GM18520 (cell line): Measurements from ENCODE around the gene GLIPR1.
A peak's percentile ranks its signal among the peaks of the same experiment; 100 is the strongest.
"Not testable (repeated sequence)": the region's sequence is repeated elsewhere in the genome, so short reads cannot be mapped to it uniquely, and the experiment has no call there.

Experiments used
- ATAC-seq: cut with Tn5 transposase; IDR thresholded peaks from one replicate; pipeline ENCODE4 v1.9.1; 2021; ENCODE audit not compliant: unreplicated experiment

GLIPR1 gene

DNA sequence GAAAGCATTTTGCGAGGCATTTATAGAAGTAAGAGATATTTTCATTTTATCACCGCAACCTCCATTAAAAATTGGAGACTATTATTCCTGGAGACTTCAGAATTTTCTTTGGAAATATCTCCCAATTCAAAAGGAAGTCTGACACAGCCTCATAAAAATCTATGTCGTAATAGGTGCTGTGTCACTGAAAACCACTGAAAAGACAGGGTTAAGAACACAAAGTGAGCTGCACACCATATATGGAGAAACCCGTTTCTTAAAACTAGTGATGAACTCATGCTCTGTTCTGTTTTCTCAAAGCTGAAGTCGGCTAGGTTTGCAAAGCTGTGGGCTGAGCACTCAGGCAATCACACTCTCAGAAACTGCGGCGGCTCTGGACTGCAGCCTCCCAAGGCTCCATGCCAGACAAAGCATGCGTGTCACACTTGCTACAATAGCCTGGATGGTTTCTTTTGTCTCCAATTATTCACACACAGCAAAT is at the start of gene GLIPR1:
GLIPR1 (plus strand) TSS at position 287 of the 481 bp plus-strand sequence; CDS start at position 413, 126 bp downstream.
- peak; percentile 84 for ATAC-seq

DNA sequence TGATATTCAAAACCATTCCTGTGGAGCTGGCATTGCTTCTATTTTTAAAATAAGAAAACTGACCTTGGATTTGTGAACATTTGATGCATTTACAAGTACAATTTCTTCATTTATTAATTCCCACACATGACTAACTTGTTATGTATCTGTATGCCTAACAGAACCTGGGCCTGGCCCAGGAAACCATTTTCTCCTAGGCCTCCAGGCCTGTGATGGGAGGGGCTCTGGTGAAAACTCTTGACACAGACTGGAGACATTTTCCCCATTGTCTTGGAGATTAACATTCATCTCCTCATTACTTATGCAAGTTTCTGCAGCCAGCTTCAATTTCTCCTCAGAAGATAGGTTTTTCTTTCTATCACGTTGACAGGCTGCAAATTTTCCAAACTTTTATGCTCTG is 47.6 kb upstream of the GLIPR1 start:
- no peak for ATAC-seq

DNA sequence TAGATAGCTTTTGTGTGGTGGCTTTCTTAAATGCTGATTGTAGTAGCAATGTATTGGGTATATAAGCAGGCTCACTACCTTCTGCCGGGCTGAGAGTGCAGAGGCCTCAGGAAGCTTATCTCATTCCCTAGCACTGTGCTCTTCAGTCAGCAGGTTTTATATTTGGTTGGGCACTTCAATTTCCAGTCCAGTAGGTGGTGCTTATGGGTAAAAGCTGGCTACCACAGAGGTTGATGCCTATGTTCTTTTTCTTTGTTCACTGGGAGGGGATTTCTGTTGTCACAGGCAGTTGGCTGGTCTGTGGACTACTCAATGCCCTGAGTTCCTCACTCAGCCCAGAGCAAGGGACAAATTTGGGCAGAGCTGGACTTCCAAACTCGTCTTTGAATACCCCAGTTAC is 43.0 kb upstream of the GLIPR1 start:
- peak; percentile 50 for ATAC-seq

DNA sequence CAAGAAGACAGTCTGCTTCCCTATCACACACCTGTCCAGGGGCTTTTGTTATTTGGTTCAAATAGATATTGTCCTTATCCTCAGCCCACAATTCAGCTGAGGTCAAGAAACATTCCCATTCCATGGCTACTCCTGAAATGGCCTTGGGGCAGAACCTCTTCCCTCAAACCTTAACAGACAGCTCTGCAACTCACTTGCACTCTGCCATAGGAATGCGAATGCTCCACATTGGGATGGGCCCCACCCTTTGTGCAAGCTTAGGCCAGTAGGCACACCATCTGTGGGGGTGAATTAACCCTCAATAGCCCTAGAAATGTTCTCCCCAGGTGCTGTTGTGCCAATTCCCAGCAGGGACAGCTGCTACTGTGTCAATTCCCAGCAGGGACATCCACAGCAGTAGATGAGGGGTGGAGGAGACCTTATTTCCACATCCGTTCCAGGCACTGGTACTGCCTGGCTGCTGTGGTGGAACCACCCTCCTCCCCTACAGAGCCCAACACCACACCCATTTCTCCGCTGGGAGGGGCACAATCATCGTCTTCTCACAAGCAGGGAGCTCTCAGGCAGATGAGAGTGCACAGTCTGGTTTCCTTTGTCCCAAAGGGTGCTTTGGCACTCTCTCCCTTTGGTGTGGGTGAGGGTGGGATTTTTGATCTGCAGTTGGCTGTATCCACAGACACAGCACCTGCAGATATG is 42.3 kb upstream of the GLIPR1 start:
- no peak for ATAC-seq

DNA sequence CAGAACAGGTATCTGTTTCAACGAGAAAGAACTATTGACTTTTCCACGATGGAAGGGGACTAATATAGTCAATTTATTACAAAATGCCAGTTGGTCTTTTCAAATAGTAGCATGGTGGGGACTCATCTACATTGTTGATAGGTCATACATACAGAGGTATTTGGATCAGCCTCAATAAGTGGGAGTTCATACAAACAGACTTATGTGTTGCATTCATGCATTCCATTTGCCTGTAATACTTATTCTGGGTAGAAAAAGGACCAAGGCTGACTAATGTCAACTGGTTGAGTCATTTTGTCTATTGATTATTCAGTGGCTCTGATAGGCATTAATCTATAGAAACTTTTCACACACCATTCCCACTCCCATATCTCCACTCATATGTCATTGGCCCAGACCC is 41.5 kb upstream of the GLIPR1 start:
- ATAC-seq = no peak

DNA sequence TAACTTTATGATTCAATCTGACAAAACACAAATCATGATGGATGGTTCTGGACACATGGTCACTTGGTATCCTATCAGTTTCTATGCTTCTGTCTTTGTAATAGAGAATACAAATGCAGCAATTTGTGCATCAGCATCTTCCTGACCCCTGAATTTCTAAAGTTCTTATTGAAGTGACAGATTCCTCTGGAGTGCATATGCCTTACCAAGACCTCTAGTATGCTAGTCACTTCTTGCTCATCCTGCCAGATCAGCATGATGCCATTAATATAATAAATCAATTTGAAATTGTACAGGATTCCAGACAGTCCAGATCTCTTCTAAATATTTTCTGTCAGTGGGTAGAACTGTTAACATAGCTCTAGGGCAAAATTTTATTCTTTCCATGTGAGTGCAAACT is 40.6 kb upstream of the GLIPR1 start:
- ATAC-seq = no peak

DNA sequence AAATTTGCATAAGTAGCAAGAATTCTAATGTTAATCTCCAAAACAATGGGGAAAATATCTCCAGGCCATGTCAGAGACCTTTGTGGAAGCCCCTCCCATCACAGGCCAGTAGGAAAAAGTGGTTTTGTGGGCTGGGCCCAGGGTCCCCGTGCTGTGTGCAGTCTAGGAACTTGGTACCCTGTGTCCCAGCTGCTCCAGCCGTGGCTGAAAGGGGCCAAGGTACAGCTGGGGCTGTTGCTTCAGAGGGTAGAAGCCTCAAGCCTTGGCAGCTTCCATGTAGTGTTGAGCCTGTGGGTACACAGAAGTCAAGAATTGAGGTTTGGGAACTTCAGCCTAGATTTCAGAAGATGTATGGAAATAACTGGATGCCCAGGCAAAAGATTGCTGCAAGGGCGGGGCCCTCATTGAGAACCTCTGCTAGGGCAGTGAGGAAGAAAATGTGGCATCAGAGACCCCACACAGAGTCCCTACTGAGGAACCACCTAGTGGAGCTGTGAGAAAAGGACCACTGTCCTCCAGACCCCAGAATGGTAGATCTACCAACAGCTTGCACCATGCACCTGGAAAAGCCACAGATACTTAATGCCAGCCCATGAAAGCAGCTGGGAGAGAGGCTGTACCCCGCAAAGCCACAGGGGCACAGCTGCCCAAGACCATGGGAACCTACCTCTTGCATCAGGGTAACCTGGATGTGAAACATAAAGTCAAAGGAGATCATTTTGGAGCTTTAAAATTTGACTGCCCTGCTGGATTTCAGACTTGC is 38.7 kb upstream of the GLIPR1 start:
- not testable (repeated sequence) for ATAC-seq

DNA sequence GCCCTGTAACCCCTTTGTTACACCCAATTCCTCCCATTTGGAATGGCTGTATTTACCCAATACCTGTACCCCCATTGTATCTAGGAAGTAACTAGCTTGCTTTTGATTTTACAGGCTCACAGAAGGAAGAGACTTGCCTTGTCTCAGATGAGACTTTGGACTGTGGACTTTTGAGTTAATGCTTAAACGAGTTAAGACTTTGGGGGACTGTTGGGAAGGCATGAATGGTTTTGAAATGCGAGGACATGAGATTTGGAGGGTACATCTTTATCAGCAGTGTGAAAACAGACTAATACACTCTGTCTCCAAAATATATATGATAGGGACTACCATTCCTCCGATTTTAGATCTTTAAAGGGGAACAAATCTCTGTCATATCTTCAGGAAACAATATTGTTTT is 38.1 kb upstream of the GLIPR1 start:
- ATAC-seq = not testable (repeated sequence)

DNA sequence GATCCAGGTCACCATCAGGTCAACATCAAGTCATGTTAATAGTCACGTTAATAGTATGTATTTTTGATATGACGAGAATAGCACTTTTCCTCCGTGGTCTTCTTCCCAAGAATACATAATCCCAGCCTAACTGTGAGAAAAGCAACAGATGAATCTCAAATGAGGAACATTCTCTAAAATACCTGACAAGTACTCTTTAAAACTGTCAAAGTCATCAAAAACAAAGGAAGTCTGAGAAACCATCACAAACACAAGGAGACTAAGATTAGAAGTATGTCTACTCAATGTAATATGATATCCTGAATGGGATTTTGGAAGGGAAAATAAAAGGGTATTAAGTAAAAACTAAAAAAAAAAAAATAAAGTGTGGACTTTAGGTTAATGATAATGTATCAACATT is 36.8 kb upstream of the GLIPR1 start:
- ATAC-seq = no peak

DNA sequence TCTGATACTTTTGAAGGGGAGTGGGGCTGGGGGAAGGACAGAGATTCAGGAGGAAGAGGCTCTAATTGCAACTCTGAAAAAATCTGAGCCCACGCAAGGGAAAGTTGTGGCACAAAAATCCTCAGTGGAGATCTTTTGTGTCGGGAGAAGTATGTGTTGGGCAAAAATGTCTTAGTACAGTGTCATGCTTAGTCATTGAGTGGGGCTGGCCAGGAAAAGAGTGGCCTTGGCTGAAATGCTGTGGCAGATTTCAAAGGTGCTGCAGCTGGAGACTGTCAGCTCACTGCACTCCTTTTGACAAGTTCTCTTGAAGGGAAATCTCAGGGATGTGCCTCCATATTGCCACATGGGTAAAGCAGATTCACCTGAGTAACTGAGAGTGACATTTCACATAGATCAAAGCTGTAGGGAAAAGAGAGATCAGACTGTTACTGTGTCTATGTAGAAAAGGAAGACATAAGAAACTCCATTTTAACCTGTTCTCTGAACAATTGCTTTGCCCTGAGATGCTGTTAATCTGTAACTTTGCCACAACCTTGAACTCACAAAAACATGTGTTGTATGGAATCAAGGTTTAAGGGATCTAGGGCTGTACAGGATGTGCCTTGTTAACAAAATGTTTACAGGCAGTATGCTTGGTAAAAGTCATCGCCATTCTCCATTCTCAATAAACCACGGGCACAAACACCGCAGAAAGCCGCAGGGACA is 36.0 kb upstream of the GLIPR1 start:
- ATAC-seq = no peak

DNA sequence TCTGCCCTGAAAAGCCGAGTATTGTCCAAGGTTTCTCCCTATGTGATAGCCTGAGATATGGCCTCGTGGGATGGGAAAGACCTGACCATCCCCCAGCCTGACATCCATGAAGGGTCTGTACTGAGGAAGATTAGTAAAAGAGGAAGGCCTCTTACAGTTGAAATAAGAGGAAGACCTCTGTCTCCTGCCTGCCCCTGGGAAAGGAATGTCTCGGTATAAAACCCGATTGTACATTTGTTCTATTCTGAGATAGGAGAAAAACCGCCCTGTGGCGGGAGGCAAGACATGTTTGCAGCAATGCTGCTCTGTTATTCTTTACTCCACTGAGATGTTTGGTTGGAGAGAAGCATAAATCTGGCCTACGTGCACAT is 35.4 kb upstream of the GLIPR1 start:
- not testable (repeated sequence) for ATAC-seq

DNA sequence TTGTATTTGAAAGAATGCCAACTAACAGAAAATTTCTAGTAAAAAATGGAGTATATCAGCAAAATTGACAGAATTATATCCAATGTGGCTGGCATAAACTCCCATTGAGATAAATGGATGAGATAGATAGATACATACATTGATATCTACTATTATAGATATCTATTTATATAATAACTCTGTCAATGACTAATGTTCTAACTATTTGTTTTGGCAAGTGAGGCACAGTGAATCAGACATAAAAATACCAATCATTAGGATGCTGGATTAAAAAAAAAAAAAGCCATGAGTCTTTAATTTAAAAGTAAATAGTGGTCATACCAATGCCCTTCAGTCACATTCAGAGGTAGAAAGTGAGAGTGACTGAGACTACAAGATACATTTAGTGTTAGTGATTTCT is 33.7 kb upstream of the GLIPR1 start:
- no peak for ATAC-seq

DNA sequence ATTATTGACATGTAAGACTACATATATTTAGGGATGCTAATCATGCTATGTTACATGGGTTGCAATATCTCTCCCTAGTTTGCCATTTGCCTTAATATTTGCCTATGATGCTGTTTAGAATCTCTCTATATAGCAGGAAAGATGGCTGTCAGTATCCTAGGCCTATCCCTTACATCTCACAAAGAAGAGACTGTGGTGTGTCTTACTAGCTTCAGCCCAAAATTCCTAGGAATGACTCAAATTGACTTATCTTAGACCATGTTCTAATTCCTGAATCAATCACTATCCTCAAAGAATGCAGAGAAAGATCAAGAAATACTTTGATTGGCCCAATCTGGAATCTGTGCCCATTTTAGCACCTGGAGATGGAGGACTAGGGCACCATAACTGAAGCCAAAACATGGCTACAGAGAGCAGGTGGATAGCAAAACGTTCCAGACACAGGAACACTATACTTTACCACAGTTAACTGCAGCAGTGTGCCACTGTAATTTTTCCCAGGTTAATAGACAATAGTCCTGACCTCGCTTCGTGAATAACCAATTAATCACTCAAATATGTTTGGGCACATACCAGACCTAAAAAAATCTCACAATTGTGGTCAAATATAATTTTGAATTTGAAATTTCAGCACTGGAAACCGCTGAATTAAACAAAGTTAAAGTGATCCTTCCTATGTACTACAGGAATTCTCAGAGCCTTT is 32.7 kb upstream of the GLIPR1 start:
- no peak for ATAC-seq

DNA sequence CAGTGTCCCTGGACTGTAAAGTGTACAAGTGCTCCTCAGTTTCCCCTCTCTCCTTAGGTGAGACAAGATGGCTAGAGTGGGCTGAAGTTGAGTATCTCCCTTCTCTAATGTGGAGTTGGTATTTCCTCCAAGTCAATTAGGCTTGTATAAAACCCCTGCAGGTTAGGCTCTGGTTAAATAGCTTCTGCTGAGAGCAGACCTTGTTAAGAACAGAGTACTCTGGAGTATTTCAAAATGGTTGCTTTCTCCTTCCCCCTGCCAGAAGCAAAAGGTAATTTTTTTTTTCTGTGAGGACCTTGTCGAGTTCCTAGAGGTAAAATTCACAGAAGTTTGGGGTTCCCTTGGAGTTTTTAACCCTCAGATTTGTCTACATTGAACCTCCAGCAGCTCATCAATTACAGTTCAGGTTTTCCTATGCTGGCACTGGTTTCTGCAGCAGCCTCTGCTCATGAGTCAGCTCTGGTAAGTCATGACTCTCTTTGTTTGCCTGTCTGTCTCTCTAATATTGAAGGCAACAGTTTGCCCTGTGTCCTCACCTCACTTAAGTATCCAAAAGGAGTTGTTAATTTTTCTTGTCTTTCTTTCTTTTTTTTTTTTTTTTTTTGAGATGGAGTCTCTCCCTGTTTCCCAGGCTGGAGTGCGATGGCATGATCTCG is 27.8 kb upstream of the GLIPR1 start:
- ATAC-seq = no peak

DNA sequence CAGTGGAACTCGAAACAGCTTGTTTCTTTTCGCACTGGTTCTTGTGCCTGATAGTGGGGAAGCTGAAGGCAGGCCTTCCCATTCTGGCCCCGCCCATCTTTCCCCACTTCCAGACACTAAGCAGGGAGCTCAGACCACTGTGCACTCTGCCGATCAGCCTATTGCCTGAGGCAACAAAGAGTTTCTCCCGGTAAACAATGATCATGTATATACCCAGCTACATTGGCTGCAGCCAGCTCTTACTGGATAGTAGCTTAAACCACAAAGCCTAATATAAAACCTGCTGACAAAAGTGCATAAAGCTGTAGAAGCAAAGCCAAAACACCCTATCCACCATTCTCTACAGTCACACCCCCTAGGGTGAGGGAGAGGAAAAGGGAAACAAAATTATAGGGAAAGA is 24.7 kb upstream of the GLIPR1 start:
- ATAC-seq = no peak

DNA sequence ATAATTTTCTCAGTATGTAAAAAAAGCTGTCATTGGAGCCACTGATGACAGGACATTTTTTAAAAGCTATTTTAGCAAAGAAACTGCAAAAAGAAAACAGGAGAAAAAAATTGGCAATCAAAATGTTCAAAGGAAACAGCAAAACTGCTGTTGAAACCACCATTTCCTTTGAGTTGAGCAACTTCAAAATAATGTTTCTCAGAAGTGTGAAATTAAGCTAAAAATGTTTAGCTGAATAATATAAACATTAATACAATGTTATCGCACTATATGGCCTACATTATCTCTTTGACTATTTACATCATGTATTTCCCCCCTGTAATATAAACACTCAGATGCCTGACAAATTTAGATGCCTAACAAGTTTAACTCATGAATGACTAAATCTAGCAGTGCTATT is 23.4 kb upstream of the GLIPR1 start:
- ATAC-seq = no peak

DNA sequence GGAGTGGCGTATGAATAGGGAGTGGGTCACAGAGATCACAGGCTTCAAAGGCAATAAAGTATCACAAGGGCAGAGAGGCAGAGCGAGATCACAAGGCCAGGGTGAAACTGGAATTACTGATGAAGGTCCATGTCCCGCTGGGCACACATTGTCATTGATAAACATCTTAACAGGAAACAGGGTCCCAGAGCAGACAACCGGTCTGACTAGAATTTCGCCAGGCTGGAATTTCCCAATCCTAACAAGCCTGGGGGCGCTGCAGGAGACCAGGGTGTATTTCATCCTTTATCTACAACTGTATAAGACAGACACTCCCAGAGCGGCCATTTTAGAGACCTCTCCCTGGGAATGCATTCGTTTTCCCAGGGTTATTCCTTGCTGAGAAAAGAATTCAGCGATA is 22.7 kb upstream of the GLIPR1 start:
- ATAC-seq = not testable (repeated sequence)

DNA sequence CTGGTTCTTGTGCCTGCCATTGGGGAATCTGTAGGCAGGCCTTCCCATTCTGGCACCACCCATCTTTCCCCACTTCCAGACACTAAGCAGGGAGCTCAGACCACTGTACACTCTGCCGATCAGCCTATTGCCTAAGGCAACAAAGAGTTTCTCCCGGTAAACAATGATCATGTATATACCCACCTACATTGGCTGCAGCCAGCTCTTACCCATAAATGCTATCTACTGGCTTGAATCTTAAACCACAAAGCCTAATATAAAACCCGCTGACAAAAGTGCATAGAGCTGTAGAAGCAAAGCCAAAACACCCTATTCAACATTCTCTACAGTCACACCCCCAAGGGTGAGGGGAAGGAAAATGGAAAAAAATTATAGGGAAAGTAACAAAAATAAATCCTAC is 20.8 kb upstream of the GLIPR1 start:
- no peak for ATAC-seq

DNA sequence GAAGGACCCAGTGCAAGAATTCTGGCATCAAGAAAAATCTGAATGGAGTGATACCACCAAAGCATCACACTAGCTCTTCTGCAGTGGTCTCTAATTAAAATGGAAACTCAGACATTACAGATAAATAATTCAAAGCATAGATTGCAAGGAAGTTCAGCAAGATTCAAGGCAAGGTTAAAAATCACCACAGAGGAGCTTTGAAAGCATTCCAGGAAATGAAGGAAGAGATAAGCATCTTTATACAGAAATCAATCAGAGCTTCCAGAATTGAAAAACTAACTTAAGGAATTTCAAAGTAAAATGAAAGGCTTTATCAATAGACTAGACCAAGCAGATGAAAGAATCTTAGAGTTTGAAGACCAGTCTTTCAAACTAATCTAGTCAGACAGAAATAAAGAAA is 20.4 kb upstream of the GLIPR1 start:
- ATAC-seq = no peak
